ENCODE measurements around the gene NADSYN1.
"Not testable (repeated sequence)": the region's sequence is repeated elsewhere in the genome, so short reads cannot be mapped to it uniquely, and the experiment has no call there.

Gene NADSYN1

DNA sequence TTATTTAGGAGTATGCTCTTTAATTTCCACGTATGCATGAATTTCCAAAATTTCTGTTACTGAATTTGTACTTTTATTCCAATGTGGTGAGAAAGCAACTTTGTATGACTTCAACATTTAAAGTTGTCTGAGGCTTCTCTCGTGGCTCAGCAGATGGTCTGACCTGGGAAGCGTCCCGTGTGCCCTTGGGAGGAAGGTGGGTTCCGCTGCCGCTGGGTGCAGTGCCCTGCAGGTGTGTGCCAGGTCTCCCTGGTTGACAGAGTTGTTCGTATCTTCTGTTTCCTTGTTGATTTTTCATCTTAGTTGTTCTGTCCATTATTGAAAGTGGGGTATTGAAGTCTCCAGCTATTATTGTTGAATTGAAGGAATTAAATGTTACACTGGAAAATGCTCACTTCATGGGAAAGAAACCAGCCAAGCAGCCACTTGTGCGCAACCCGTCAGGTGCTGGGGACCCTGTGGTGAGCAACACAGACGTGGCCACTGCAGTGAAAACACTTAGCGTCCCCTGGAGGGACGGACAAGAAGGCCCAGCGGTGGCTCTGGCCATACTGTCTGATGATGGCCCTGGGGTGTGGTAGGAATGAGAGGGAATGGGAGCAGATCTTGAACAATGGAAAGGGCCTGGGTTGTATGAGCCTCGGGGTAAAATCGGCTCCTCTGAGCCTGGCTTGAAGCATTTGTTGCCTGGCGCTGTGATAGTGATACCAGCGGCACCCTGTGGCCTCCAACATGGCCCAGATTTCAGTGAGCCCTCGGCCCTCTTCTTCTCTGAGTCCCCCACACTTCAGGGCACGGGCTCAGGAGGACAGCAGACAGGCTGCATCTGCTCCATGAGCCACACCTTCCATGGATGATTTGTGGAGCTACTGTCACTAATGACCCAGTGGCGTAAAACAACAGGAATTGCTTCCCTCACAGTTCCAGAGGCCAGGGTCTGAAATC is 42.6 kb downstream of the NADSYN1 start:
- no peak for DNase-seq

DNA sequence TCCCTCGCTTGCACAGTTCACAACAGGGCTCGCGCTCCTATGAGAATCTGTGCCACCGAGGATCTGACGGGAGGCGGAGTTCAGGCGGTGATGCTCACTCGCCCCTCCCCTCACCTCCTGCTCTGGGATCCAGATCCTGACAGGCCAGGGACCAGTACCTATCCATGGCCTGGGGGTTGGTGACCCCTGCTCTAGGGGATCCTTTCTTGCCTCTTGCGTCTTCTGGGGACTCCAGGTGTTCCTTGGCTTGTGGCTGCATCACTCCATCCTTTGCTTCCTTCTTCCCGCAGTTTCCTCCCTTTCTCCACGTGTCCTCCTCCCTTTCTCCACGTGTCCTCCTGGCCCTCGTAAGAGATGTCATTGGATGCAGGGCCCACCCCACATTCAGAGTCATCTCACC is 43.4 kb downstream of the NADSYN1 start:
- DNase-seq = no peak

DNA sequence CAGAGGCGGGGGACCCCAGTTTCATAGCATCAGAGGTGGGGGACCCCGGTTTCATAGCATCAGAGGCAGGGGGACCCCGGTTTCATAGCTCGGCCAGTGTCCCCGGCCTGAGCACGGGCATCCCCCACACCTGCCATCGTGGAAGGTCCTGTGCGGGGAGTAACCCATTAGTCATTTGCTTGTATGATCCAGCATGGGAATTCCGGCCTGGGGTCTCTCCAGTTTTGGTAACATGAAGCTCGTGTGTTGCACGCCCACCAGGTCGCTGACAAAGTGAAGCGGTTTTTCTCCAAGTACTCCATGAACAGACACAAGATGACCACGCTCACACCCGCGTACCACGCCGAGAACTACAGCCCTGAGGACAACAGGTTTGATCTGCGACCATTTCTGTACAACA is 45.1 kb downstream of the NADSYN1 start:
- DNase-seq = no peak

GRCh38 chr11:71499125-71499524 is 46.1 kb downstream of the NADSYN1 start:
- no peak for DNase-seq

- no peak for DNase-seq
Measured at GRCh38 chr11:71499546-71499945, 46.5 kb downstream of the NADSYN1 start.

DNA sequence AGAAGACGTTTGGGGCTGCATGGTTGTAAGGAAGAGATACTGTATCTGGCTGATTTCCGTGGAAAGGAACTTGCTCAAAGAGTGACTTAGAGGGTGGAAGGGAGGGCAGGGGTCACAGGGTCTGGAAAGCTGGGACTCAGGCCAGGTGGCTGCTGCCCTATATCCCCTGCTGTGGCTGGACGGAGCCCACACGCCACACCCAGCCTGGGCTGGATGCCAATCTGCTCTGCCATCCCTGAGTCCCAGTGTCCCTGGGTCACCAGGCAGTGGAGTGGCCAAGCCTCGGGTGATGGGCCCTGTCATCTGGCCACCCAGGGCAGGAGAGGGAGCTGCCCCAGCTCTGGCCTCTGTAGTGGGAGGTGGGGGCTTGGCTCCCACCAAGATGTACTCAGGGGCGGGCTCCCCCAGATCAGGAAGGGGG is 47.6 kb downstream of the NADSYN1 start:
- no peak for DNase-seq

GRCh38 chr11:71501071-71501985 is 48.3 kb downstream of the NADSYN1 start:
- no peak for DNase-seq

GRCh38 chr11:71502026-71502425 is 49.0 kb downstream of the NADSYN1 start:
- no peak for DNase-seq

DNA sequence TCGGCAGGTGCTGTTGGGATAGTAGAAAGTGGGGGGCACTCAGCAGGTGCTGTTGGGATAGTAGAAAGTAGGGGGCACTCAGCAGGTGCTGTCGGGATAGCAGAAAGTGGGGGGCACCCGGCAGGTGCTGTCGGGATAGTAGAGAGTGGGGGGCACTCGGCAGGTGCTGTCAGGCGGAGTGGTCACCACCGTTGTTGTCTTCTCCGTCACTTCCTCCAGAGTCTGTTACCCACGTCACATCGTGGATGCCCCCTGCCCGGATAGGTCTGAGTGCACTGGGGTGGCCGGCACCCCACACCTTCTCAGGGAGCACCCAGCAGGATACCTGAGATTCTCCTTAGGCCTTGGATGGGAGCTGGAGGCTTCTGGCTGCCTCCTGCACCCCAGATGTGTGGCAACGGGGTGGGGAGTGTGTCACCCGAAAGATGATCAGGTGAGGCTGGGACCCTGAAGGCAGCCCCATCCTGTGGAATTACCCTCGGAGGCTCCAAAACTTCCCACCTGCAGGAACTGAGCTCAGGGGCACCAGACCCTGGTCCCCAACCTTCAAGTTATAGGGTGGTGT is 50.0 kb downstream of the NADSYN1 start:
- DNase-seq = no peak

GRCh38 chr11:71504531-71504930 is 51.5 kb downstream of the NADSYN1 start:
- no peak for DNase-seq

DNA sequence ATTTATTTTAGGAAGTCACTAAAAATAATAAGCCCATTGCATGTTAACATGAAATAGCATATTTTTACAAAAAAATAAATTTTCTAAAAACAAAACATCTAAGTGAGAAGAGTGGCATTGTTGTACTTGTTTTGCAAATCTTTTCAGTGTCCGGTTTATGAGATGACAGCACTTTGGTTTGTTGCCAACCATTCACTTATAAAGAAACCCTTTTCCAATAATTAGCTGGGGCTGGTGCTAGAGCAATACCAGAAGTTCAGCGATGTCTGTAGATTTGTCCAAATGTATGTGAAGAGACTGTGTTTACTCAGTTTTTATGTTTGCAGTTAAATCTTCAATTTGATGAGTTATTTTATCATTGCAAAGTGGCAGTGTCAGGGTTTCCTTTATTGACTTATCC is 52.0 kb downstream of the NADSYN1 start:
- DNase-seq = no peak

DNA sequence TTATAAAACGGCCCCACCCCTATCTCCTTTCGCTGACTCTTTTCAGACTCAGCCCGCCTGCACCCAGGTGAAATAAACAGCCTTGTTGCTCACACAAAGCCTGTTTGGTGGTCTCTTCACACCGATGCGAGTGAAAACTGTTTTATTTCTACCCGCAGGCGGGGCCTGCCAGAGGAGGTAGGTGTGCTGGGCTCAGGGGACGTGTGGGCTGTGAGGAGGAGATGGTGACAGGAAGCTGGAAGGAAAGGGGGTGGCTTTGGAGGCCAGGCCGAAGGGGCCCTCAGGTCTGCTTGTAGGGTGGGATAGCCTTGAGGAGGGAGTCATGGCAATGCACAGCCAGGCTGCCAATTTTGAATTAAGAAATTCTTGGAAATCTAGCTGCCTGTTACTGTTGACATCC is 52.8 kb downstream of the NADSYN1 start:
- DNase-seq = no peak

DNA sequence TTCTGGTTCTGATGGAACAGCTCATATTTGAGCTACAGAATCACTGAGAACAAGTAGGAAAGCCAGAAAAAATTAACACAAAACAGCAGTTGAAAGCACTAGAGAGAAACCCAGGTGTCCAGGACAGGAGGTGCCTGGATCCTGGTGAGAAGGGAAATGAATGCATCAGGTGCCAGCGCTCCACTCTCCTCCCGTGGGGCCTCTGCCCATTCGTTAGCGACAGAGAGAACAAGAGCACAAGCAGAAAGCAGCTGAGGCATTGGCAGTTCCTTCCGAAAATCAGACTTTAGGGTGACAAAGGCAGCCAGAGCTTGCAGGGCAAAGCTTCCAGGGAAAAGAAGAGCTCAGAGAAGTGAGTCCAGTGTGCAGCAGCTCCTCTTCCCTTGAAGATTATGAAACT is 54.1 kb downstream of the NADSYN1 start:
- no peak for DNase-seq

- no peak for DNase-seq
Measured at GRCh38 chr11:71518506-71519471, 65.8 kb downstream of the NADSYN1 start.

- no peak for DNase-seq
Measured at GRCh38 chr11:71519546-71519945, 66.5 kb downstream of the NADSYN1 start.

DNA sequence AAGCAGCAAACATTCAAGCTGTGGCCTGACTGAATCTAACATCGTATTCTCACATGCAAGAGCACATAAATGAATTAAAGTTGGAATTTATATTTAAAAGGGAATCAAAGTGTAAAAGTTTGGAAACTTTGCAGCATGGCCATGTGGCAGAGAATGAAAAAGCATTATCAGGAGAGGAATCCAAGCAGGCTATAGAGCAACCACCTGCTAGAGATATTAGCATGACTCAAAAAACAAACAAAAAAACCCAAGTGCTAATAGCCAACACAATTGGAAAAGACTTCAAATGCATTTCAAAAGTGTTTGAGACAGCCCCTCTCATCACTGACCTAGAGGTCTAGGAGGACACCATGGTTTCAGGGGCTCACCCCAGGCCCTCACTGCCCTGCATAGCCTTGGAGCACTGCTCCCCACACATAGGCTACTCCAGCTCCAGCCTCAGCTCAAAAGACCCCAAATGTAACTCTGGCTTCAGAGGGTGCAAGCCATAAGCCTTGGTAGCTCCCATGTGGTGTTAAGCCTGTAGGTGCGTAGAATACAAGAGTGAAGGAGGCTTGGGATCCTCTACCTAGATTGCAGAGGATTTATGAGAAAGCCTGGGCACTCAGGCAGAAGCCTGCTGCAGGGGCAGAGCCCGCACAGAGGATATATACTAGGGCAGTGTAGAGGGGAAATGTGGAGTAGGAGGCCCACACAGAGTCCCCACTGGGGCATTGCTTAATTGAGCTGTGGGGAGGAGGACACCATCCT is 72.4 kb downstream of the NADSYN1 start:
- no peak for DNase-seq

DNA sequence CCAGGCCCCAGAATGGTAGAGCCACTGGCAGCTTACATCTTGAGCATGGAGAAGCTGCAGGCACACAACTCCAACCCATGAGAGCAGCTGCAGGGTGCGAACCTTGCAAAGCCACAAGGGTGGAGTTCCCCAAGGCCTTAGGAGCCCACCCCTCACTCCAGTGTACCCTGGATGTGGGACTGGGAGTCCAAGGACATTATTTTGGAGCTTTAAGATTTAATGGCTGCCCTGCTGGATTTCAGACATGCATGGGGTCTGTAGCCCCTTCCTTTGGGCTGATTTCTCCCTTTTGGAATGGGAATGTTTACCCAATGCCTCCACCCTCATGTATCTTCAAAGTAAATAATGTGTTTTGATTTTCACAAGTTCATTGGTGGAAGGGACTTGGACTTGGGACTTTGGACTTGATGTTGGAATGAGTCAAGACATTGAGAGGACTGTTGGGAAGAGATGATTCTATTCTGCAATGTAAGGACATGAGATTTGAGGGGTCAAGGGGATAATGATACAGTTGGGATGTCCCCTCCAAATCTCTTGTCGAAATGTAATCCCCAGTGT is 73.0 kb downstream of the NADSYN1 start:
- DNase-seq = no peak

DNA sequence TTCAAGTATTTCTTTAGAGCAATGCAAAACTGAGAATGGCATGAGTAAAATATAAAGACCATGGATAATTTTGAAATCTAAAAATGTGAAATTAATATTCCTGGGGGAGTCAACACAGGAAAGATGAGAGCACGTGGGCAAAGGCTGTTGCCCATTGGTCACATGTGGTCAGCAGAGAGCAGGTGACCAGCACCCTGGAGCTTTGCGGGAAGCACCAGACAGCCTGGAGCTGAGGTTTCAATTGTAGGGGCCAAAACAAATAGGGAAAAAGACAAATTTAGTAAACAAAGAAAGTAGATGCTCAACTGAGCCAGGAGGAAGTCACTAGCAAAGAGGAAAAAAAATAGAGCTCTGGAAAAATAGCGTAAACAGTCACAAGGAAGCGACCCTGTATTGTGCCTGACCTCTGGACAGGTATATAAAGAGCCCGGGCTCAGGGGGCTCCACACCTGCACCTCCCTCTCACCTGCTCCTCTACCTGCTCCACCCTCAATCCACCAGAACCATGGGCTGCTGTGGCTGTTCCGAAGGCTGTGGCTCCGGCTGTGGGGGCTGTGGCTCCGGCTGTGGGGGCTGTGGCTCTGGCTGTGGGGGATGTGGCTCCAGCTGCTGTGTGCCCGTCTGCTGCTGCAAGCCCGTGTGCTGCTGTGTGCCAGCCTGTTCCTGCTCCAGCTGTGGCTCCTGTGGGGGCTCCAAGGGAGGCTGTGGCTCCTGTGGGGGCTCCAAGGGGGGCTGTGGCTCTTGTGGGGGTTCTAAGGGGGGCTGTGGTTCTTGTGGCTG is 74.0 kb downstream of the NADSYN1 start, which contains the start of gene KRTAP5-7:
KRTAP5-7 (plus strand) TSS at position 472 of the 780 bp plus-strand sequence; CDS start at position 506, 34 bp downstream.
- not testable (repeated sequence) for DNase-seq

GRCh38 chr11:71527576-71528210 is 74.7 kb downstream of the NADSYN1 start:
- DNase-seq = no peak

GRCh38 chr11:71530602-71531001 is 77.6 kb downstream of the NADSYN1 start:
- DNase-seq = no peak

All from EL (cell line).